ENCODE results near the gene L3MBTL4.

Gene L3MBTL4

GRCh38 chr18:5961828-5962150, 452.9 kb downstream of the L3MBTL4 start:
- no peak for DNase-seq (ENCODE audit: low read depth)

GRCh38 chr18:5961097-5961827, 453.4 kb downstream of the L3MBTL4 start:
- no peak for DNase-seq (ENCODE audit: low read depth)

GRCh38 chr18:5958822-5959221, 455.9 kb downstream of the L3MBTL4 start:
- no peak for DNase-seq (ENCODE audit: low read depth)

- DNase-seq (ENCODE audit: low read depth): no peak
Measured at GRCh38 chr18:5955861-5956260, 458.9 kb downstream of the L3MBTL4 start.

- DNase-seq (ENCODE audit: low read depth): no peak
Measured at GRCh38 chr18:5951515-5952091, 463.1 kb downstream of the L3MBTL4 start.

- DNase-seq (ENCODE audit: low read depth): no peak
Measured at GRCh38 chr18:5948781-5949180, 465.9 kb downstream of the L3MBTL4 start.

GRCh38 chr18:5948237-5948636, 466.5 kb downstream of the L3MBTL4 start:
- no peak for DNase-seq (ENCODE audit: low read depth)

GRCh38 chr18:5944448-5944847, 470.3 kb downstream of the L3MBTL4 start:
- DNase-seq (ENCODE audit: low read depth): no peak

- no peak for DNase-seq (ENCODE audit: low read depth)
Measured at GRCh38 chr18:5943514-5943913, 471.2 kb downstream of the L3MBTL4 start.

- no peak for DNase-seq (ENCODE audit: low read depth)
Measured at GRCh38 chr18:5942591-5942990, 472.1 kb downstream of the L3MBTL4 start.

- DNase-seq (ENCODE audit: low read depth): no peak
Measured at GRCh38 chr18:5941890-5942289, 472.8 kb downstream of the L3MBTL4 start.

- no peak for DNase-seq (ENCODE audit: low read depth)
Measured at GRCh38 chr18:5939801-5940667, 474.7 kb downstream of the L3MBTL4 start.

- no peak for DNase-seq (ENCODE audit: low read depth)
Measured at GRCh38 chr18:5937795-5938194, 476.9 kb downstream of the L3MBTL4 start.

GRCh38 chr18:5937121-5937520, 477.6 kb downstream of the L3MBTL4 start:
- no peak for DNase-seq (ENCODE audit: low read depth)

- DNase-seq (ENCODE audit: low read depth): no peak
Measured at GRCh38 chr18:5930789-5931188, 483.9 kb downstream of the L3MBTL4 start.

GRCh38 chr18:5918205-5918858, 496.4 kb downstream of the L3MBTL4 start:
- DNase-seq (ENCODE audit: low read depth): no peak

- no peak for DNase-seq (ENCODE audit: low read depth)
Measured at GRCh38 chr18:5914951-5915350, 499.8 kb downstream of the L3MBTL4 start.

- DNase-seq (ENCODE audit: low read depth): no peak
Measured at GRCh38 chr18:5914016-5914415, 500.7 kb downstream of the L3MBTL4 start.

GRCh38 chr18:5912566-5912965, 502.1 kb downstream of the L3MBTL4 start:
- DNase-seq (ENCODE audit: low read depth): no peak

- DNase-seq (ENCODE audit: low read depth): no peak
Measured at GRCh38 chr18:5909125-5909524, 505.6 kb downstream of the L3MBTL4 start.

Data from CMK (cell line).